HepG2 (cell line): ENCODE results near the gene BMP8A. TPM values are rescaled to one million over a fixed set of nuclear protein-coding genes. Genes with fewer than 3 reads are reported as not detected.

ENCODE experiments used
- ATAC-seq: fragments of 200-7000 bp; cut with Tn5 transposase; 3 replicates; pipeline ENCODE4 v1.9.1; 2020; ENCODE audit warnings: mild to moderate bottlenecking, moderate library complexity
- BruUV-seq: library from RNA; stranded (reverse); fragments of 400-500 nt; replicated peaks from 2 replicates; lab custom pipeline; 2021; lab: Mats Ljungman, UMichigan
- CTCF ChIA-PET: fragments of 300-600 bp; formaldehyde crosslinking; extraction: SDS; loops from one replicate; lab custom pipeline; 2021; ENCODE audit warnings: low total read pairs, inconsistent platforms, low intra/inter-chr PET ratio; lab: Yijun Ruan, JAX
- POLR2A ChIA-PET: fragments of 350-600 bp; sonication (Branson Sonifier 250); formaldehyde crosslinking; loops from one replicate; lab custom pipeline; 2020; ENCODE audit warnings: antibody characterized with exemption, inconsistent platforms; lab: Yijun Ruan, JAX
- DNase-seq: peaks from one replicate; pipeline ENCODE4 v3.0.0-alpha.2; 2015; ENCODE audit warnings: low spot score
- FAIRE-seq: peaks from 3 replicates; lab custom pipeline; 2011; peaks lifted over from hg19 to GRCh38; lab: Jason Lieb, UNC
- H2AFZ ChIP-seq: one replicate; pipeline ENCODE4 v1.6.1; 2011; ENCODE audit warnings: low read length, inconsistent platforms
- H3K27ac ChIP-seq: fragments of 300-600 bp; 3 replicates; pipeline ENCODE4 v1.8.0; 2011; ENCODE audit warnings: mixed run types, mild to moderate bottlenecking, mixed read lengths, low read length, inconsistent platforms; ENCODE audit not compliant: insufficient read depth; ENCODE audit errors: extremely low read length
- H3K27me3 ChIP-seq, 2 experiments: fragments of 200-600 bp in 1 of 2; 2 replicates in 1 of 2; 3 replicates in 1 of 2; pipeline versions ENCODE4 v1.6.0 to v1.8.0; 2011; ENCODE audit warnings: low read length in 2 of 2, mild to moderate bottlenecking in 2 of 2, moderate library complexity in 2 of 2, inconsistent platforms in 1 of 2; ENCODE audit not compliant: insufficient read depth in 2 of 2, control insufficient read depth in 1 of 2
- H3K36me3 ChIP-seq, 2 experiments: fragments of 200-600 bp in 1 of 2; replicated peaks in 1 of 2; 2 replicates in 1 of 2; 3 replicates in 1 of 2; pipeline versions ENCODE4 v1.5.1 to v1.8.0; 2011; ENCODE audit warnings: low read length in 2 of 2, inconsistent platforms in 1 of 2; ENCODE audit not compliant: insufficient read depth in 2 of 2, control insufficient read depth in 1 of 2
- H3K4me1 ChIP-seq: 2 replicates; pipeline ENCODE4 v1.5.1; 2012; ENCODE audit warnings: low read length, inconsistent platforms; ENCODE audit not compliant: insufficient read depth
- H3K4me2 ChIP-seq: 2 replicates; pipeline ENCODE4 v1.6.0; 2011; ENCODE audit warnings: low read depth, low read length, inconsistent platforms
- H3K4me3 ChIP-seq, 3 experiments: fragments of 200-600 bp in 1 of 3; sonication (generic), shearing (Covaris generic) in 1 of 3; replicated peaks in 1 of 3; 2 replicates each; pipeline ENCODE4 v1.5.1; 2011 to 2016; ENCODE audit warnings: low read length in 3 of 3, inconsistent platforms in 2 of 3, low read depth in 2 of 3, mild to moderate bottlenecking in 2 of 3, control low read depth in 1 of 3, mixed read lengths in 1 of 3; ENCODE audit not compliant: insufficient read depth in 1 of 3
- H3K79me2 ChIP-seq: one replicate; pipeline ENCODE4 v1.6.1; 2011; ENCODE audit warnings: low read length, inconsistent platforms; ENCODE audit not compliant: insufficient read depth
- H3K9ac ChIP-seq: 2 replicates; pipeline ENCODE4 v1.6.0; 2011; ENCODE audit warnings: mild to moderate bottlenecking, low read depth, low read length, inconsistent platforms; ENCODE audit not compliant: insufficient read depth
- H3K9me3 ChIP-seq: 2 replicates; pipeline ENCODE4 v1.5.1; 2012; ENCODE audit warnings: mild to moderate bottlenecking, low read length
- H4K20me1 ChIP-seq: 2 replicates; pipeline ENCODE4 v1.6.0; 2011; ENCODE audit warnings: inconsistent platforms, mild to moderate bottlenecking, low read length, moderate library complexity; ENCODE audit not compliant: insufficient read depth
- AGO2 ChIP-seq: fragments of 200-400 bp; formaldehyde crosslinking; optimal IDR thresholded peaks from 2 replicates; pipeline ENCODE3; 2017; ENCODE audit warnings: mild to moderate bottlenecking, low read depth, low read length, moderate library complexity
- ASH2L ChIP-seq: fragments of 300-600, 200-600 bp; sonication (generic); IDR thresholded peaks from 2 replicates; pipeline ENCODE4 v1.7.0; 2017; ENCODE audit warnings: low read depth, mild to moderate bottlenecking, moderate library complexity, mixed read lengths, low read length; ENCODE audit not compliant: insufficient read length
- CEBPB ChIP-seq: IDR thresholded peaks from 2 replicates; pipeline ENCODE4 v1.6.1; 2011; ENCODE audit warnings: low read depth, low read length, improper control_type of control experiment, borderline replicate concordance
- FOXA1 ChIP-seq, 2 experiments: fragments of 450-650 bp in 1 of 2; sonication (generic) in 1 of 2; formaldehyde crosslinking in 1 of 2; IDR thresholded peaks; 2 replicates each; pipeline versions ENCODE4 v1.4.0 to v1.6.1; 2016 to 2020; ENCODE audit warnings: missing genetic modification reagents in 1 of 2
- NR0B2 ChIP-seq: sonication (generic); formaldehyde crosslinking; IDR thresholded peaks from 2 replicates; pipeline ENCODE4 v1.4.0; 2020; ENCODE audit warnings: mild to moderate bottlenecking, missing genetic modification reagents
- ZNF234 ChIP-seq: sonication (generic); formaldehyde crosslinking; conservative IDR thresholded peaks from 2 replicates; pipeline ENCODE4 v1.5.1; 2020; ENCODE audit warnings: mild to moderate bottlenecking, missing genetic modification reagents
- ZNF550 ChIP-seq: sonication (generic); formaldehyde crosslinking; IDR thresholded peaks from 2 replicates; pipeline ENCODE4 v1.4.0; 2020; ENCODE audit warnings: mild to moderate bottlenecking, missing genetic modification reagents, borderline replicate concordance
- WGBS: methylation state at CpG from one replicate; pipeline ENCODE4 v1.1.6; 2017; ENCODE audit warnings: low lambda C conversion rate; 5-methylcytosine and 5-hydroxymethylcytosine counted together
- in situ Hi-C: cut with HindIII; loops from 2 replicates; pipeline ENCODE4 v1.10.0; 2017; ENCODE audit warnings: low pct_unique_long_range_greater_than_20kb; ENCODE audit not compliant: extremely low pct_ligation_motif_present
- intact Hi-C: fragments of 100-400 bp; cut with micrococcal nuclease; formaldehyde crosslinking; loops from one replicate; pipeline ENCODE4 v1.10.0; 2022; ENCODE audit not compliant: unreplicated experiment
- polyA plus RNA-seq, 8 experiments: library from polyadenylated mRNA; depleted of rRNA in 3 of 8; stranded (reverse) in 7 of 8; unstranded in 1 of 8; fragments of >200 nt; fragmentation: Illumina TruSeq in 4 of 8; extraction: Trizol in 4 of 8; gene quantifications; 2 replicates each; pipeline versions ENCODE4 v1.2.1 to v1.2.3, GENCODE V29; 2011 to 2016; ENCODE audit warnings: low read depth in 4 of 8, missing spikeins in 1 of 8, mixed read lengths in 1 of 8; ENCODE audit not compliant: insufficient read depth in 1 of 8
- total RNA-seq, 5 experiments: library from RNA; depleted of rRNA; stranded (reverse); fragments of >200 nt; fragmentation: Illumina TruSeq; extraction: Trizol; gene quantifications; 2 replicates each; pipeline ENCODE4 v1.2.3, GENCODE V29; 2016; ENCODE audit warnings: low read depth in 1 of 5
- TF ChIP-seq, protein P1 (sequence below): sonication (generic); formaldehyde crosslinking; IDR thresholded peaks from 2 replicates; pipeline ENCODE4 v1.9.0; 2021; ENCODE audit warnings: missing genetic modification reagents, mild to moderate bottlenecking, borderline replicate concordance

Gene BMP8A
- total and polyA plus RNA-seq, 2 of the 13 experiments (the other 11 are each of a cell fraction or from before 2014, with no cell fraction given), result 0.05 TPM; not detected in 1

GRCh38 chr1:39562886-39563285 is 71.5 kb downstream of the BMP8A start (continued):
- no peak for TF ChIP-seq ZNF550 (CRISPR knock-in tag)
- TF ChIP-seq, protein P1, sequence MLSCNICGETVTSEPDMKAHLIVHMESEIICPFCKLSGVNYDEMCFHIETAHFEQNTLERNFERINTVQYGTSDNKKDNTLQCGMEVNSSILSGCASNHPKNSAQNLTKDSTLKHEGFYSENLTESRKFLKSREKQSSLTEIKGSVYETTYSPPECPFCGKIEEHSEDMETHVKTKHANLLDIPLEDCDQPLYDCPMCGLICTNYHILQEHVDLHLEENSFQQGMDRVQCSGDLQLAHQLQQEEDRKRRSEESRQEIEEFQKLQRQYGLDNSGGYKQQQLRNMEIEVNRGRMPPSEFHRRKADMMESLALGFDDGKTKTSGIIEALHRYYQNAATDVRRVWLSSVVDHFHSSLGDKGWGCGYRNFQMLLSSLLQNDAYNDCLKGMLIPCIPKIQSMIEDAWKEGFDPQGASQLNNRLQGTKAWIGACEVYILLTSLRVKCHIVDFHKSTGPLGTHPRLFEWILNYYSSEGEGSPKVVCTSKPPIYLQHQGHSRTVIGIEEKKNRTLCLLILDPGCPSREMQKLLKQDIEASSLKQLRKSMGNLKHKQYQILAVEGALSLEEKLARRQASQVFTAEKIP (CRISPR knock-in tag), result no peak

DNA sequence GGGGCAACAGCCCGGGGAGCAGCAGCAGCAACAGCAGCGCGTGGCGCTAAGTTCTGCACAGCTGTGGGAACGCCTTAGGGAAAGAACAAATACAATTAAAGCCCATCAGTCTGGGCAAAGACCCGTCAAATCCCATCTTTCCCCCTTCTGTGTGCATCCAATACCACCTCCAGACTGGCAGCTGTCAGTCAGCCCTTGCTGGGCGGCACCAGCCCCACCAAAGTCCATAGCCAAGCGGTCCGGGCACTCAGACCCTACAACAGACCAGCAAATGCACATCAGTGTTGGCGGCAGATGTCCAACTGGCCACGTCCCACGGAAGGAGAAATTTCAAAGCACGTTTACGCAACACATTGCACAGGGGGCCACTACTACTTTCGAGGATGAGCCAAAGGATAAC is 72.2 kb downstream of the BMP8A start:
- ChIA-PET POLR2A (no interaction called here), CTCF (no interaction called here)
- in situ Hi-C loops (no loop called here), intact Hi-C loops (no loop called here)
- Histone ChIP-seq H3K4me2 (no peak overlapping the region), H3K27me3 (no peaks in the 10 kb centered on the region), H3K27ac (no peak overlapping the region), H3K9ac (no peak overlapping the region), H3K79me2 (peaks cover 18% of the 10 kb centered on the region), H3K4me1 (peaks cover 28% of the 10 kb centered on the region), H2AFZ (no peak overlapping the region), H3K9me3 (no peaks in the 10 kb centered on the region), H3K4me3 (no peak overlapping the region), H4K20me1 (peaks cover 27% of the 10 kb centered on the region), H3K36me3 (peaks cover 47 to 84% of the 10 kb centered on the region in 2 experiments)
- no peak for DNase-seq
- 92% methylated on average over 14 of the region's 15 CpGs for WGBS
- no peak for TF ChIP-seq ASH2L
- no peak for TF ChIP-seq ZNF234
- peak; percentile 63 for TF ChIP-seq AGO2
- no peak for TF ChIP-seq FOXA1 (IDR thresholded peaks at IDR 0.05)
- no peak for TF ChIP-seq FOXA1 (CRISPR knock-in tag; IDR thresholded peaks at IDR 0.05)
- no peak for TF ChIP-seq NR0B2 (CRISPR knock-in tag)
- peak; percentile 30; the same call in 1 of the 2 replicates for TF ChIP-seq CEBPB
- ATAC-seq, result no peak
- no TSS peak for BruUV-seq
- FAIRE-seq, result no peak
